Endothelial cell of umbilical vein (primary cell): ENCODE data around the gene PRPF19.

Source experiments
- EZH2 ChIP-seq: IDR thresholded peaks from 2 replicates; pipeline ENCODE4 v1.6.1; 2012; ENCODE audit warnings: borderline replicate concordance, low read depth, mild to moderate bottlenecking, moderate library complexity, low read length, inconsistent platforms; ENCODE audit not compliant: severe bottlenecking
- FOS ChIP-seq: IDR thresholded peaks from 2 replicates; pipeline ENCODE4 v1.6.1; 2011; ENCODE audit warnings: mild to moderate bottlenecking, low read length, moderate library complexity, borderline replicate concordance; ENCODE audit not compliant: insufficient read depth
- GATA2 ChIP-seq: IDR thresholded peaks from 2 replicates; pipeline ENCODE4 v1.7.0; 2011; ENCODE audit warnings: low read depth, mild to moderate bottlenecking, moderate library complexity, mixed read lengths, low read length; ENCODE audit not compliant: insufficient read length, insufficient read depth
- JUN ChIP-seq: IDR thresholded peaks from 2 replicates; pipeline ENCODE4 v1.6.1; 2011; ENCODE audit warnings: borderline replicate concordance, low read depth; ENCODE audit not compliant: insufficient read length, insufficient read depth
- MYC ChIP-seq: IDR thresholded peaks from one replicate; pipeline ENCODE4 v1.6.1; 2011; ENCODE audit warnings: mild to moderate bottlenecking, low read depth, low read length
- POLR2A ChIP-seq: IDR thresholded peaks from 2 replicates; pipeline ENCODE4 v1.6.1; 2012; ENCODE audit warnings: low read depth, mild to moderate bottlenecking, control low read depth, low read length
- POLR2AphosphoS5 ChIP-seq: IDR thresholded peaks from 2 replicates; pipeline ENCODE4 v1.6.1; 2012; ENCODE audit warnings: low read depth, mild to moderate bottlenecking, control low read depth, low read length, moderate library complexity; ENCODE audit not compliant: insufficient read depth
- TF ChIP-seq, protein P1 (sequence below), 2 donors: IDR thresholded peaks; 1 replicate in 1 of 2; 2 replicates in 1 of 2; pipeline ENCODE4 v1.5.1; 2011; ENCODE audit warnings: low read length in 2 of 2, mild to moderate bottlenecking in 2 of 2, moderate library complexity in 2 of 2, control low read depth in 1 of 2, inconsistent platforms in 1 of 2, low read depth in 1 of 2; ENCODE audit not compliant: insufficient read depth in 1 of 2; ENCODE audit errors: extremely low read depth in 1 of 2
- TF ChIP-seq, protein P2 (sequence below): IDR thresholded peaks from 2 replicates; pipeline ENCODE4 v1.6.1; 2011; ENCODE audit not compliant: insufficient read depth, insufficient read length

DNA sequence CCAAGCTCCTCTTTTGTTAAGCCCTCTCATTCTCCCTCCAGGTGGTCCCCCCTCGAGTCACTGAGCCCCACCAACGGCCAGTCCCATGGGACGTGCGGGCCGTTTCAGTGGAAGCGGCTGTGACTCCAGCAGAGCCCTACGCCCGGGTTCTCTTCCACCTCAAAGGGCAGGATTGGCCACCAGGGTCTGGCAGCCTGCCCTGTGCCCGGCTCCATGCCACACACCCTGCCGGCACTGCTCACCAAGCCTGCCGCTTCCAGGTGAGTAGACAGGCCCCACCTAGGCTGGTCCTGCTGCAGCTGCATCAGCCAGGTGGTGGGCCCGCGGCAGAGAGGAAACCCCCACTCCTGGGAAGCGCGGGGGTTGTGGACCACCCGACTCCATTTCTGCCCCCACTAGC lies 21.2 kb upstream of the PRPF19 start:
- TF ChIP-seq, protein P1, sequence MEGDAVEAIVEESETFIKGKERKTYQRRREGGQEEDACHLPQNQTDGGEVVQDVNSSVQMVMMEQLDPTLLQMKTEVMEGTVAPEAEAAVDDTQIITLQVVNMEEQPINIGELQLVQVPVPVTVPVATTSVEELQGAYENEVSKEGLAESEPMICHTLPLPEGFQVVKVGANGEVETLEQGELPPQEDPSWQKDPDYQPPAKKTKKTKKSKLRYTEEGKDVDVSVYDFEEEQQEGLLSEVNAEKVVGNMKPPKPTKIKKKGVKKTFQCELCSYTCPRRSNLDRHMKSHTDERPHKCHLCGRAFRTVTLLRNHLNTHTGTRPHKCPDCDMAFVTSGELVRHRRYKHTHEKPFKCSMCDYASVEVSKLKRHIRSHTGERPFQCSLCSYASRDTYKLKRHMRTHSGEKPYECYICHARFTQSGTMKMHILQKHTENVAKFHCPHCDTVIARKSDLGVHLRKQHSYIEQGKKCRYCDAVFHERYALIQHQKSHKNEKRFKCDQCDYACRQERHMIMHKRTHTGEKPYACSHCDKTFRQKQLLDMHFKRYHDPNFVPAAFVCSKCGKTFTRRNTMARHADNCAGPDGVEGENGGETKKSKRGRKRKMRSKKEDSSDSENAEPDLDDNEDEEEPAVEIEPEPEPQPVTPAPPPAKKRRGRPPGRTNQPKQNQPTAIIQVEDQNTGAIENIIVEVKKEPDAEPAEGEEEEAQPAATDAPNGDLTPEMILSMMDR (IDR thresholded peaks at IDR 0.05; ENCODE audit: extremely low read depth in 1 of 2, insufficient read depth in 1 of 2, low read depth in 1 of 2, low read length in 2 of 2): no peak
- TF ChIP-seq POLR2A (no peak), EZH2 (no peak), MYC (no peak), POLR2AphosphoS5 (no peak), JUN (no peak), FOS (no peak), GATA2 (no peak)
- TF ChIP-seq, protein P2, sequence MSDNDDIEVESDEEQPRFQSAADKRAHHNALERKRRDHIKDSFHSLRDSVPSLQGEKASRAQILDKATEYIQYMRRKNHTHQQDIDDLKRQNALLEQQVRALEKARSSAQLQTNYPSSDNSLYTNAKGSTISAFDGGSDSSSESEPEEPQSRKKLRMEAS: no peak
